Right hindlimb (tissue), 1 donor: ENCODE data around the gene ZDHHC1.

Experiments used
- DNase-seq: peaks from one replicate; pipeline ENCODE4 v3.0.0-alpha.2; 2018

The ZDHHC1 gene

GRCh38 chr16:67415872-67416793 is at the start of gene ZDHHC1:
TSS of gene ZDHHC1 (minus strand) at chr16:67416477. CDS start at chr16:67407775, 8,702 bp downstream.
- DNase-seq: peak; percentile 88

GRCh38 chr16:67464565-67464964 is 48.3 kb upstream of the ZDHHC1 start:
- no peak for DNase-seq

GRCh38 chr16:67463691-67464090 is 47.4 kb upstream of the ZDHHC1 start:
- DNase-seq: no peak

- DNase-seq: no peak
Observed at GRCh38 chr16:67463059-67463458, 46.8 kb upstream of the ZDHHC1 start.

- peak; percentile 13 for DNase-seq
Observed at GRCh38 chr16:67462279-67462655, 46.0 kb upstream of the ZDHHC1 start.

- DNase-seq: peak; percentile 16
Observed at GRCh38 chr16:67461600-67462278, 45.5 kb upstream of the ZDHHC1 start.

GRCh38 chr16:67460961-67461360 is 44.7 kb upstream of the ZDHHC1 start:
- peak; percentile 13 for DNase-seq

GRCh38 chr16:67460168-67460567 is 43.9 kb upstream of the ZDHHC1 start:
- DNase-seq: peak; percentile 58

GRCh38 chr16:67459861-67460150 is 43.5 kb upstream of the ZDHHC1 start:
- DNase-seq: peak; percentile 62

- peak; percentile 74 for DNase-seq
Observed at GRCh38 chr16:67459066-67459860, 43.0 kb upstream of the ZDHHC1 start.

GRCh38 chr16:67458121-67458641 is 41.9 kb upstream of the ZDHHC1 start:
- DNase-seq: peak; percentile 44

- DNase-seq: no peak
Observed at GRCh38 chr16:67457611-67458010, 41.3 kb upstream of the ZDHHC1 start.

GRCh38 chr16:67456391-67457081 is 40.3 kb upstream of the ZDHHC1 start:
- peak; percentile 75 for DNase-seq

GRCh38 chr16:67454852-67455251 is 38.6 kb upstream of the ZDHHC1 start:
- DNase-seq: no peak

GRCh38 chr16:67454104-67454503 is 37.8 kb upstream of the ZDHHC1 start:
- DNase-seq: no peak

- peak; percentile 60 for DNase-seq
Observed at GRCh38 chr16:67451704-67452435, 35.6 kb upstream of the ZDHHC1 start.

GRCh38 chr16:67451061-67451703 is 34.9 kb upstream of the ZDHHC1 start:
- peak; percentile 80 for DNase-seq

- DNase-seq: no peak
Observed at GRCh38 chr16:67449739-67450138, 33.5 kb upstream of the ZDHHC1 start.

GRCh38 chr16:67449336-67449735 is 33.1 kb upstream of the ZDHHC1 start:
- DNase-seq: no peak

GRCh38 chr16:67448580-67448979 is 32.3 kb upstream of the ZDHHC1 start:
- no peak for DNase-seq

- peak; percentile 67 for DNase-seq
Observed at GRCh38 chr16:67447508-67448076, 31.3 kb upstream of the ZDHHC1 start.
